Psoas muscle (tissue), 8 donors: ENCODE data around the gene CYP3A4. TPM values are rescaled to one million over a fixed set of nuclear protein-coding genes. Genes with fewer than 3 reads are reported as not detected.
"Not testable (repeated sequence)": the region's sequence is repeated elsewhere in the genome, so short reads cannot be mapped to it uniquely, and the experiment has no call there.

Source experiments
- ATAC-seq, 4 donors: fragments of 200-7000 bp; cut with Tn5 transposase; one replicate each; pipeline ENCODE4 v1.9.1; 2020; ENCODE audit warnings: moderate library complexity in 3 of 4, mild to moderate bottlenecking in 2 of 4
- DNase-seq, 2 donors: peaks; one replicate each; pipeline ENCODE4 v3.0.0-alpha.2; 2020
- H3K27ac ChIP-seq: fragments of 200-600 bp; one replicate; pipeline ENCODE4 v1.8.0; 2022
- H3K27me3 ChIP-seq, 3 donors: fragments of 200-600 bp in 1 of 3; one replicate each; pipeline versions ENCODE4 v1.6.1 to v1.8.0; 2013 to 2022; ENCODE audit warnings: low read length in 2 of 3, mild to moderate bottlenecking in 2 of 3, moderate library complexity in 1 of 3; ENCODE audit not compliant: insufficient read depth in 3 of 3
- H3K36me3 ChIP-seq, 2 donors: fragments of 200-600 bp in 1 of 2; one replicate each; pipeline versions ENCODE4 v1.6.1 to v1.8.0; 2013 to 2022; ENCODE audit warnings: low read depth in 1 of 2, mild to moderate bottlenecking in 1 of 2, moderate library complexity in 1 of 2; ENCODE audit not compliant: insufficient read depth in 1 of 2
- H3K4me1 ChIP-seq: fragments of 200-600 bp; one replicate; pipeline ENCODE4 v1.8.0; 2022
- H3K4me3 ChIP-seq: fragments of 200-600 bp; one replicate; pipeline ENCODE4 v1.8.0; 2022; ENCODE audit warnings: mild to moderate bottlenecking
- H3K9me3 ChIP-seq: fragments of 200-600 bp; one replicate; pipeline ENCODE4 v1.8.0; 2022
- CTCF ChIP-seq: fragments of 200-600 bp; IDR thresholded peaks from one replicate; pipeline ENCODE4 v1.8.0; 2022; ENCODE audit warnings: antibody characterized with exemption
- WGBS, 3 donors: extraction: QIAGEN DNeasy Blood & Tissue Kit; methylation state at CpG; one replicate each; pipeline versions ENCODE4 v1.1.6 to v1.1.7; 2013; 5-methylcytosine and 5-hydroxymethylcytosine counted together
- intact Hi-C, 2 donors: fragments of 100-400 bp; cut with DNase I; formaldehyde crosslinking; loops; one replicate each; pipeline versions ENCODE4 v1.11.0 to v1.14.2; 2022
- polyA plus RNA-seq, 3 donors: library from polyadenylated mRNA; stranded (reverse); fragments of 200-250 nt; gene quantifications; one replicate each; pipeline ENCODE4 v1.2.3, GENCODE V29; 2013
- total RNA-seq, 4 donors: library from RNA; stranded (reverse); fragmentation: NEBNext Ultra II Directional in 2 of 4; extraction: Animal tissue kit (Norgen Biotek cat#: 25700) in 2 of 4; gene quantifications; one replicate each; pipeline versions ENCODE4 v1.2.1 to v1.2.4, GENCODE V29; 2021 to 2023
- donor health status: healthy with polysubstance abuse.
- donor health status: DM: no; HTN: no; CAD: no; lungs with moderate emphysema.
- donor health status: Bipolar disorder and iron deficiency.
- donor health status: healthy.
- donor health status: DM: yes; HTN: yes; CAD: no.
- donor health status: DM: no; HTN: no; CAD: no.
- donor health status: DM: no; HTN: no; CAD: no.
- donor health status: DM: yes; HTN: yes; CAD: no.

CYP3A4 gene
- total and polyA plus RNA-seq, 7 donors, result 0.08 to 4.2 (median 0.30) TPM; not detected in 1

- no peak for TF ChIP-seq CTCF
- DNase-seq, result peak in 1 of 2 donors; percentile 52
- Histone ChIP-seq H3K27me3 (no peaks in the 10 kb centered on the region), H3K36me3 (no peaks in the 10 kb centered on the region), H3K27ac (no peak overlapping the region), H3K4me1 (peaks cover 4% of the 10 kb centered on the region), H3K9me3 (no peaks in the 10 kb centered on the region), H3K4me3 (no peak overlapping the region)
- WGBS, 3 donors, result 36 to 50% (median 38%) methylated on average over 3 of the region's 3 CpGs
- intact Hi-C loops, result no loop called here
- peak; percentile 57 to 90 (median 80) for ATAC-seq
Measured at GRCh38 chr7:99752356-99752755, 31.6 kb downstream of the CYP3A4 start.

GRCh38 chr7:99751322-99752052, 32.5 kb downstream of the CYP3A4 start:
- H3K27me3 ChIP-seq, H3K9me3 ChIP-seq, H3K27ac ChIP-seq, intact Hi-C loops, H3K4me1 ChIP-seq, H3K4me3 ChIP-seq, H3K36me3 ChIP-seq, DNase-seq: not testable (repeated sequence)
- WGBS, 3 donors, result 44 to 71% (median 49%) methylated on average over 5 of the region's 5 CpGs
- peak; percentile 68 to 84 (median 81) for ATAC-seq

- no peak for TF ChIP-seq CTCF
- intact Hi-C loops, result no loop called here
- H3K27ac ChIP-seq, result no peak overlapping the region
- H3K4me1 ChIP-seq, result peaks cover 4% of the 10 kb centered on the region
- ATAC-seq (no peak), DNase-seq (no peak)
- H3K36me3 ChIP-seq, result no peaks in the 10 kb centered on the region
- WGBS, 3 donors, result 82 to 90% (median 89%) methylated on average over 6 of the region's 6 CpGs
- H3K9me3 ChIP-seq, result no peaks in the 10 kb centered on the region
- H3K27me3 ChIP-seq, result no peaks in the 10 kb centered on the region
- H3K4me3 ChIP-seq, result no peak overlapping the region
Measured at GRCh38 chr7:99748846-99749579, 35.0 kb downstream of the CYP3A4 start.

- H3K36me3 ChIP-seq, intact Hi-C loops, H3K9me3 ChIP-seq, H3K27me3 ChIP-seq, H3K4me3 ChIP-seq, ATAC-seq, H3K4me1 ChIP-seq, H3K27ac ChIP-seq, DNase-seq: not testable (repeated sequence)
- 51 to 86% (median 76%) methylated on average over 2 of the region's 3 CpGs for WGBS, 3 donors
Measured at GRCh38 chr7:99746915-99747314, 37.1 kb downstream of the CYP3A4 start.

- peaks cover 12% of the 10 kb centered on the region for H3K4me1 ChIP-seq
- H3K27ac ChIP-seq, intact Hi-C loops, H3K9me3 ChIP-seq, DNase-seq, H3K36me3 ChIP-seq, H3K27me3 ChIP-seq, H3K4me3 ChIP-seq, ATAC-seq: not testable (repeated sequence)
- 70 to 86% (median 86%) methylated on average over 3 of the region's 3 CpGs for WGBS, 3 donors
Measured at GRCh38 chr7:99745395-99745794, 38.6 kb downstream of the CYP3A4 start.

GRCh38 chr7:99742737-99743394, 41.1 kb downstream of the CYP3A4 start:
- H3K9me3 ChIP-seq, result no peaks in the 10 kb centered on the region
- H3K27ac ChIP-seq, result no peak overlapping the region
- H3K36me3 ChIP-seq, result no peaks in the 10 kb centered on the region
- H3K4me1 ChIP-seq, result peaks cover 16% of the 10 kb centered on the region
- no peak for DNase-seq
- WGBS, 3 donors, result 83 to 87% (median 86%) methylated on average over 4 of the region's 4 CpGs
- ATAC-seq, result no peak
- no peak overlapping the region for H3K4me3 ChIP-seq
- intact Hi-C loops, result no loop called here
- no peak for TF ChIP-seq CTCF
- no peaks in the 10 kb centered on the region for H3K27me3 ChIP-seq
